ENCODE measurements around the gene MLLT3.

DNA sequence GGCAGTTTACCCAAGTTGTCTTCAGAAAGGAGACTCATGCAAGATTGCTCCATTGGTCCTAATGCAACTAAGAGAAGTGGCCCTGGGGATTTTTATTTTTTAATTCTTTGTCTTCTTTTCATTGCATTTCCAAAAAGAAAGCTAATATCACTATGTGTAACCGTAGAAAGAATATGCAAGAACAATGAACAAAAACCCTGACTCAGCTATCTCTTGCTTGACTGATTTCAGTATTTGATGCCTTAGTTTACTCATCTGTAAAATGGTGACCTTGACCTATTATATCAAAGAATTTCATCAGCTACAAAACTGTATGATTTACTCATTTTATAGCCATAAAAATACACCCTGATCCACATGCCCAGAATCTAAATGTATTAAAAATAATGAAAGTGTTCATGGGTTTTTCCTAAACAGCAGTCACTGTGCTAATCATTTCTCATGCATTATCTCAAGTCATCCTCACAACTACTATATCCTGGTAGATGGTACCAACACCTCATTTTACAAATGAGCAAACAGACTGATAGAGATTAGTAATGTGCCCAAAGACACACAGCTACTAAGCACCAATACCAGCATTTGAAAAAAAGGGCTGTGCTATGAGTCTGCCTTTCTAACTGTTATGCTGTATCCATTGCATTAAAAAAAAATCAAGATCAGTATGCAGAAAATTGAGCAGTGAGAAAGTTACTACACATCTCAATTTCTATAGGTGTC lies 185.7 kb downstream of the MLLT3 start:
- TF ChIP-seq, protein P1, sequence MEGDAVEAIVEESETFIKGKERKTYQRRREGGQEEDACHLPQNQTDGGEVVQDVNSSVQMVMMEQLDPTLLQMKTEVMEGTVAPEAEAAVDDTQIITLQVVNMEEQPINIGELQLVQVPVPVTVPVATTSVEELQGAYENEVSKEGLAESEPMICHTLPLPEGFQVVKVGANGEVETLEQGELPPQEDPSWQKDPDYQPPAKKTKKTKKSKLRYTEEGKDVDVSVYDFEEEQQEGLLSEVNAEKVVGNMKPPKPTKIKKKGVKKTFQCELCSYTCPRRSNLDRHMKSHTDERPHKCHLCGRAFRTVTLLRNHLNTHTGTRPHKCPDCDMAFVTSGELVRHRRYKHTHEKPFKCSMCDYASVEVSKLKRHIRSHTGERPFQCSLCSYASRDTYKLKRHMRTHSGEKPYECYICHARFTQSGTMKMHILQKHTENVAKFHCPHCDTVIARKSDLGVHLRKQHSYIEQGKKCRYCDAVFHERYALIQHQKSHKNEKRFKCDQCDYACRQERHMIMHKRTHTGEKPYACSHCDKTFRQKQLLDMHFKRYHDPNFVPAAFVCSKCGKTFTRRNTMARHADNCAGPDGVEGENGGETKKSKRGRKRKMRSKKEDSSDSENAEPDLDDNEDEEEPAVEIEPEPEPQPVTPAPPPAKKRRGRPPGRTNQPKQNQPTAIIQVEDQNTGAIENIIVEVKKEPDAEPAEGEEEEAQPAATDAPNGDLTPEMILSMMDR (IDR thresholded peaks at IDR 0.05; ENCODE audit: insufficient read depth, low read depth, low read length): no peak
- TF ChIP-seq EZH2 (IDR thresholded peaks at IDR 0.05; ENCODE audit: insufficient read depth, low read length): no peak
